Retina (tissue), 1 donor: ENCODE measurements around the gene LAMB4.

Experiments used
- DNase-seq: peaks from one replicate; pipeline ENCODE4 v3.0.0-alpha.2; 2016

The LAMB4 gene

GRCh38 chr7:108130261-108130660 lies at the start of gene LAMB4:
TSS of gene LAMB4 (minus strand) at chr7:108130361. CDS start at chr7:108123164, 7,197 bp downstream.
- no peak for DNase-seq

- no peak for DNase-seq
Measured at GRCh38 chr7:108178398-108178797, 48.2 kb upstream of the LAMB4 start.

GRCh38 chr7:108171164-108171563 lies 41.0 kb upstream of the LAMB4 start:
- no peak for DNase-seq

- DNase-seq: no peak
Measured at GRCh38 chr7:108170251-108170650, 40.1 kb upstream of the LAMB4 start.

GRCh38 chr7:108167460-108167859 lies 37.3 kb upstream of the LAMB4 start:
- no peak for DNase-seq

GRCh38 chr7:108166687-108167086 lies 36.5 kb upstream of the LAMB4 start:
- no peak for DNase-seq

GRCh38 chr7:108165723-108166122 lies 35.6 kb upstream of the LAMB4 start:
- DNase-seq: no peak

- DNase-seq: no peak
Measured at GRCh38 chr7:108164946-108165345, 34.8 kb upstream of the LAMB4 start.

GRCh38 chr7:108164342-108164741 lies 34.2 kb upstream of the LAMB4 start:
- DNase-seq: no peak

GRCh38 chr7:108158776-108159175 lies 28.6 kb upstream of the LAMB4 start:
- DNase-seq: no peak

GRCh38 chr7:108157606-108158335 lies 27.6 kb upstream of the LAMB4 start:
- DNase-seq: no peak

- DNase-seq: no peak
Measured at GRCh38 chr7:108156897-108157605, 26.9 kb upstream of the LAMB4 start.

GRCh38 chr7:108152198-108152597 lies 22.0 kb upstream of the LAMB4 start:
- DNase-seq: no peak

GRCh38 chr7:108149908-108150307 lies 19.7 kb upstream of the LAMB4 start:
- DNase-seq: no peak

- no peak for DNase-seq
Measured at GRCh38 chr7:108149119-108149518, 19.0 kb upstream of the LAMB4 start.

GRCh38 chr7:108147031-108147563 lies 16.9 kb upstream of the LAMB4 start:
- DNase-seq: no peak

- peak; percentile 77 for DNase-seq
Measured at GRCh38 chr7:108146070-108146842, 16.1 kb upstream of the LAMB4 start.

- DNase-seq: no peak
Measured at GRCh38 chr7:108145401-108145800, 15.2 kb upstream of the LAMB4 start.

- DNase-seq: no peak
Measured at GRCh38 chr7:108144931-108145330, 14.8 kb upstream of the LAMB4 start.

GRCh38 chr7:108143658-108144420 lies 13.7 kb upstream of the LAMB4 start:
- DNase-seq: no peak

- DNase-seq: no peak
Measured at GRCh38 chr7:108142675-108143259, 12.6 kb upstream of the LAMB4 start.

- no peak for DNase-seq
Measured at GRCh38 chr7:108142180-108142579, 12.0 kb upstream of the LAMB4 start.
